ENCODE measurements around the gene STAB2.

DNA sequence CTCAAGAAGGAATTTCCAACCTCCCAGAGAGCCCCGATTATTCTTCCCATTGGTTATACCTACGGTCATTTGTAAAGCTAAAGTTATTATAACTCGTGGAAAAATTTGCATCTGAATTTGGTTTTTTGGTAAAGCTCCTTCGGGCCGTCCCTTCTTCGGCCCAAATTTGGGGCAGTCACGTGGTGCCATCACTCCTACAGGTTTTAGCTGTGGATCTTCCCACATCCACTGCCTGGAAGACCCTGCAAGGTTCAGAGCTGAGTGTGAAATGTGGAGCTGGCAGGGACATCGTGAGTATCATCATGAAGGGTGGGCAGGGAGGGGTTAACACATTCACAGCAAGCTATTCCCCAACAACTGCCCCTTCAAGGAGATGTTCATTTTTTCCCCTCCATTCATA, 148.2 kb downstream of the STAB2 start:
- TF ChIP-seq, protein P1, sequence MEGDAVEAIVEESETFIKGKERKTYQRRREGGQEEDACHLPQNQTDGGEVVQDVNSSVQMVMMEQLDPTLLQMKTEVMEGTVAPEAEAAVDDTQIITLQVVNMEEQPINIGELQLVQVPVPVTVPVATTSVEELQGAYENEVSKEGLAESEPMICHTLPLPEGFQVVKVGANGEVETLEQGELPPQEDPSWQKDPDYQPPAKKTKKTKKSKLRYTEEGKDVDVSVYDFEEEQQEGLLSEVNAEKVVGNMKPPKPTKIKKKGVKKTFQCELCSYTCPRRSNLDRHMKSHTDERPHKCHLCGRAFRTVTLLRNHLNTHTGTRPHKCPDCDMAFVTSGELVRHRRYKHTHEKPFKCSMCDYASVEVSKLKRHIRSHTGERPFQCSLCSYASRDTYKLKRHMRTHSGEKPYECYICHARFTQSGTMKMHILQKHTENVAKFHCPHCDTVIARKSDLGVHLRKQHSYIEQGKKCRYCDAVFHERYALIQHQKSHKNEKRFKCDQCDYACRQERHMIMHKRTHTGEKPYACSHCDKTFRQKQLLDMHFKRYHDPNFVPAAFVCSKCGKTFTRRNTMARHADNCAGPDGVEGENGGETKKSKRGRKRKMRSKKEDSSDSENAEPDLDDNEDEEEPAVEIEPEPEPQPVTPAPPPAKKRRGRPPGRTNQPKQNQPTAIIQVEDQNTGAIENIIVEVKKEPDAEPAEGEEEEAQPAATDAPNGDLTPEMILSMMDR (IDR thresholded peaks at IDR 0.05): no peak
- TF ChIP-seq ZFX (IDR thresholded peaks at IDR 0.05; ENCODE audit: borderline replicate concordance): no peak
